Activated T-cell treated with anti-CD3 and anti-CD28 coated beads for 48 hours (primary cell): ENCODE results near the gene RAB6C.
"Not testable (repeated sequence)": the region's sequence is repeated elsewhere in the genome, so short reads cannot be mapped to it uniquely, and the experiment has no call there.

Source experiments
- DNase-seq: peaks from one replicate; pipeline ENCODE4 v3.0.0-alpha.2; 2020; ENCODE audit warnings: low read depth

RAB6C gene

GRCh38 chr2:129996657-129997237 lies 17.3 kb downstream of the RAB6C start:
- not testable (repeated sequence) for DNase-seq

- DNase-seq = not testable (repeated sequence)
Observed at GRCh38 chr2:129998771-129999170, 19.3 kb downstream of the RAB6C start.

GRCh38 chr2:130005862-130006261 lies 26.4 kb downstream of the RAB6C start:
- not testable (repeated sequence) for DNase-seq

GRCh38 chr2:130016701-130017100 lies 37.2 kb downstream of the RAB6C start:
- not testable (repeated sequence) for DNase-seq

- DNase-seq = no peak
Observed at GRCh38 chr2:130019402-130019801, 39.9 kb downstream of the RAB6C start.

- DNase-seq = not testable (repeated sequence)
Observed at GRCh38 chr2:130020069-130020468, 40.6 kb downstream of the RAB6C start.

- not testable (repeated sequence) for DNase-seq
Observed at GRCh38 chr2:130025931-130026330, 46.5 kb downstream of the RAB6C start.
